ENCODE results near the gene PLPP4. TPM values are rescaled to one million over a fixed set of nuclear protein-coding genes. Genes with fewer than 3 reads are reported as not detected.

The PLPP4 gene
- polyA plus RNA-seq, 3 donors = not detected

- 82% methylated on average over 3 of the region's 8 CpGs for WGBS (ENCODE audit: insufficient coverage)
- DNase-seq = no peak
- peaks cover 3 to 12% (median 3%) of the 10 kb centered on the region in 3 donors for H3K27me3 Mint-ChIP-seq (ENCODE audit: low read depth in 3 of 3)
- no peak overlapping the region for H3K27ac ChIP-seq (ENCODE audit: low read depth in 1 of 2, low read length in 2 of 2)
- no peak overlapping the region for H3K4me3 Mint-ChIP-seq
- intact Hi-C loops (cut with micrococcal nuclease) = no loop called here
- H3K27ac Mint-ChIP-seq = peak overlapping the region in 1 of 7 donors; percentile 24
- no peaks in the 10 kb centered on the region for H3K27me3 ChIP-seq (ENCODE audit: control insufficient read depth in 2 of 2, insufficient read depth in 2 of 2, low read length in 2 of 2)
- H3K36me3 ChIP-seq (replicated peaks in 1 of 2; ENCODE audit: control insufficient read depth in 1 of 2, insufficient read depth in 2 of 2, low read length in 2 of 2) = no peaks in the 10 kb centered on the region
- no peak overlapping the region for H3K4me3 ChIP-seq (replicated peaks in 1 of 3; ENCODE audit: low read depth in 2 of 3, low read length in 3 of 3)
- H2AFZ ChIP-seq (ENCODE audit: insufficient read depth, low read depth, low read length, poor library complexity, severe bottlenecking) = no peak overlapping the region
- H3K9ac ChIP-seq (ENCODE audit: insufficient read depth, low read length, poor library complexity, severe bottlenecking) = no peak overlapping the region
- no peaks in the 10 kb centered on the region for H3K4me1 ChIP-seq (ENCODE audit: control insufficient read depth in 1 of 2, insufficient read depth in 2 of 2, low read length in 2 of 2)
- H3K9me3 Mint-ChIP-seq = peaks cover 2 to 20% (median 12%) of the 10 kb centered on the region in 7 donors
- no peaks in the 10 kb centered on the region for H3K36me3 Mint-ChIP-seq
- H3K4me1 Mint-ChIP-seq = no peaks in the 10 kb centered on the region
- no peak for TF ChIP-seq CTCF (IDR thresholded peaks at IDR 0.05)
- no peaks in the 10 kb centered on the region for H3K79me2 ChIP-seq (ENCODE audit: insufficient read depth, low read length)
- no peak overlapping the region for H3K4me2 ChIP-seq (replicated peaks; ENCODE audit: extremely low read depth, low read length, poor library complexity, severe bottlenecking)
- no peaks in the 10 kb centered on the region for H4K20me1 ChIP-seq (ENCODE audit: insufficient read depth, low read length)
- peaks cover 5 to 7% of the 10 kb centered on the region in 2 donors for H3K9me3 ChIP-seq (replicated peaks in 1 of 2; ENCODE audit: control insufficient read depth in 1 of 2, insufficient read depth in 1 of 2, low read length in 2 of 2)
Observed at GRCh38 chr10:120477021-120477742, 20.2 kb downstream of the PLPP4 start.

- H3K4me3 Mint-ChIP-seq = no peak overlapping the region
- peaks cover 5 to 7% of the 10 kb centered on the region in 2 donors for H3K9me3 ChIP-seq (replicated peaks in 1 of 2; ENCODE audit: control insufficient read depth in 1 of 2, insufficient read depth in 1 of 2, low read length in 2 of 2)
- peaks cover 6 to 20% (median 17%) of the 10 kb centered on the region in 7 donors for H3K9me3 Mint-ChIP-seq
- H3K4me3 ChIP-seq (replicated peaks in 1 of 3; ENCODE audit: low read depth in 2 of 3, low read length in 3 of 3) = no peak overlapping the region
- H2AFZ ChIP-seq (ENCODE audit: insufficient read depth, low read depth, low read length, poor library complexity, severe bottlenecking) = no peak overlapping the region
- H3K4me1 ChIP-seq (ENCODE audit: control insufficient read depth in 1 of 2, insufficient read depth in 2 of 2, low read length in 2 of 2) = no peaks in the 10 kb centered on the region
- intact Hi-C loops (cut with micrococcal nuclease) = no loop called here
- no peak overlapping the region for H3K9ac ChIP-seq (ENCODE audit: insufficient read depth, low read length, poor library complexity, severe bottlenecking)
- no peak overlapping the region for H3K4me2 ChIP-seq (replicated peaks; ENCODE audit: extremely low read depth, low read length, poor library complexity, severe bottlenecking)
- no peak for DNase-seq
- no peaks in the 10 kb centered on the region for H3K36me3 Mint-ChIP-seq
- WGBS (ENCODE audit: insufficient coverage) = 90% methylated on average over 1 of the region's 3 CpGs
- no peaks in the 10 kb centered on the region for H3K36me3 ChIP-seq (replicated peaks in 1 of 2; ENCODE audit: control insufficient read depth in 1 of 2, insufficient read depth in 2 of 2, low read length in 2 of 2)
- no peak overlapping the region for H3K27ac Mint-ChIP-seq
- H3K27me3 Mint-ChIP-seq (ENCODE audit: low read depth in 3 of 3) = peaks cover 3 to 12% (median 4%) of the 10 kb centered on the region in 3 donors
- no peak for TF ChIP-seq CTCF (IDR thresholded peaks at IDR 0.05)
- no peak overlapping the region for H3K27ac ChIP-seq (ENCODE audit: low read depth in 1 of 2, low read length in 2 of 2)
- H3K27me3 ChIP-seq (ENCODE audit: control insufficient read depth in 2 of 2, insufficient read depth in 2 of 2, low read length in 2 of 2) = no peaks in the 10 kb centered on the region
- no peaks in the 10 kb centered on the region for H3K4me1 Mint-ChIP-seq
- no peaks in the 10 kb centered on the region for H3K79me2 ChIP-seq (ENCODE audit: insufficient read depth, low read length)
- no peaks in the 10 kb centered on the region for H4K20me1 ChIP-seq (ENCODE audit: insufficient read depth, low read length)
Observed at GRCh38 chr10:120477743-120478141, 20.7 kb downstream of the PLPP4 start.

All from CD14-positive monocyte (primary cell).